ENCODE results near the gene IFT122.

DNA sequence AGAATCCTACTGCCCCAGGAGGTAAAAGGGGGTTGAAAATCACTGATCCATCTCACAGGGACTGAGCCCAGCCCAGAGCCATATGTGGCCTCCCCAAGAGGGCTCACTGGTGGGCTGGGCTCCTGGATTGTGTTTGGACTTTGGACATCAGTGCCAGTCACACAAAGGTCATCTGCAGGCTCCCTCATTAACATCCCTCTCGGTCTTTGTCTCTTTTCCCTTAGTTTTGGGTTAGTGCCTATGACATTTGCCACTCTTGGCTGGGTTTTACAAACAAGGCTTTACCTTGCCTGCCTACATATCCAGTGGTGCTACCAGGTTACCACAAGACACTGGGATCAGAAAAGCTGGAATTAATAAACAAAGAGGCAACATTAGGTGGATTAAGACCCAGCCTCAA lies 27.9 kb downstream of the IFT122 start:
- TF ChIP-seq POLR2A (IDR thresholded peaks at IDR 0.05) (no peak), POLR2AphosphoS5 (IDR thresholded peaks at IDR 0.05) (no peak)

Measured in spleen (tissue), 3 donors.